ENCODE measurements around the gene LRRN2.

DNA sequence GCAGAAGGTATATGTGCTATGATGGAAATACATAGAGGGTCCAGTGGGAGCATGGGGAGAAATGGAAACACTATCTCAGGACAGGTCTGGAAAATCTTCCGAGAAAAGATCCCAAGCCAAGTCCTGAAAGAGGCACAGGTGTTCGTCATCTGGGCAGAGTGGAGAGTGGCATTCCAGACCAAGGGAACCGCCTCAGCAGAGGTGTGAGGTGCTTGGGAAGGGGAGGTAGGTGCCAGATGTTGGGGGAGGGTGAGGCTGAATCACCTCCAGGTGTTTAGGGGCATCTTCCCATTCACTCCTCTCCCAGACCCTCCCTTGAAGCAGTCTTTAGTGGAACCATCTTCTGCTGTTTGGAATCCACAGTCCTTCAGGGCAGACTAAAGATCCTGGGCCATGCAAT, 23.5 kb upstream of the LRRN2 start:
- TF ChIP-seq, protein P1, sequence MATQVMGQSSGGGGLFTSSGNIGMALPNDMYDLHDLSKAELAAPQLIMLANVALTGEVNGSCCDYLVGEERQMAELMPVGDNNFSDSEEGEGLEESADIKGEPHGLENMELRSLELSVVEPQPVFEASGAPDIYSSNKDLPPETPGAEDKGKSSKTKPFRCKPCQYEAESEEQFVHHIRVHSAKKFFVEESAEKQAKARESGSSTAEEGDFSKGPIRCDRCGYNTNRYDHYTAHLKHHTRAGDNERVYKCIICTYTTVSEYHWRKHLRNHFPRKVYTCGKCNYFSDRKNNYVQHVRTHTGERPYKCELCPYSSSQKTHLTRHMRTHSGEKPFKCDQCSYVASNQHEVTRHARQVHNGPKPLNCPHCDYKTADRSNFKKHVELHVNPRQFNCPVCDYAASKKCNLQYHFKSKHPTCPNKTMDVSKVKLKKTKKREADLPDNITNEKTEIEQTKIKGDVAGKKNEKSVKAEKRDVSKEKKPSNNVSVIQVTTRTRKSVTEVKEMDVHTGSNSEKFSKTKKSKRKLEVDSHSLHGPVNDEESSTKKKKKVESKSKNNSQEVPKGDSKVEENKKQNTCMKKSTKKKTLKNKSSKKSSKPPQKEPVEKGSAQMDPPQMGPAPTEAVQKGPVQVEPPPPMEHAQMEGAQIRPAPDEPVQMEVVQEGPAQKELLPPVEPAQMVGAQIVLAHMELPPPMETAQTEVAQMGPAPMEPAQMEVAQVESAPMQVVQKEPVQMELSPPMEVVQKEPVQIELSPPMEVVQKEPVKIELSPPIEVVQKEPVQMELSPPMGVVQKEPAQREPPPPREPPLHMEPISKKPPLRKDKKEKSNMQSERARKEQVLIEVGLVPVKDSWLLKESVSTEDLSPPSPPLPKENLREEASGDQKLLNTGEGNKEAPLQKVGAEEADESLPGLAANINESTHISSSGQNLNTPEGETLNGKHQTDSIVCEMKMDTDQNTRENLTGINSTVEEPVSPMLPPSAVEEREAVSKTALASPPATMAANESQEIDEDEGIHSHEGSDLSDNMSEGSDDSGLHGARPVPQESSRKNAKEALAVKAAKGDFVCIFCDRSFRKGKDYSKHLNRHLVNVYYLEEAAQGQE (IDR thresholded peaks at IDR 0.05; ENCODE audit: borderline replicate concordance): no peak
- TF ChIP-seq EP300 (conservative IDR thresholded peaks at IDR 0.05; ENCODE audit: poor library complexity, severe bottlenecking) (no peak), EZH2 (IDR thresholded peaks at IDR 0.05; ENCODE audit: borderline replicate concordance, insufficient read depth, low read length, poor library complexity, severe bottlenecking) (no peak)
- TF ChIP-seq, protein P2, sequence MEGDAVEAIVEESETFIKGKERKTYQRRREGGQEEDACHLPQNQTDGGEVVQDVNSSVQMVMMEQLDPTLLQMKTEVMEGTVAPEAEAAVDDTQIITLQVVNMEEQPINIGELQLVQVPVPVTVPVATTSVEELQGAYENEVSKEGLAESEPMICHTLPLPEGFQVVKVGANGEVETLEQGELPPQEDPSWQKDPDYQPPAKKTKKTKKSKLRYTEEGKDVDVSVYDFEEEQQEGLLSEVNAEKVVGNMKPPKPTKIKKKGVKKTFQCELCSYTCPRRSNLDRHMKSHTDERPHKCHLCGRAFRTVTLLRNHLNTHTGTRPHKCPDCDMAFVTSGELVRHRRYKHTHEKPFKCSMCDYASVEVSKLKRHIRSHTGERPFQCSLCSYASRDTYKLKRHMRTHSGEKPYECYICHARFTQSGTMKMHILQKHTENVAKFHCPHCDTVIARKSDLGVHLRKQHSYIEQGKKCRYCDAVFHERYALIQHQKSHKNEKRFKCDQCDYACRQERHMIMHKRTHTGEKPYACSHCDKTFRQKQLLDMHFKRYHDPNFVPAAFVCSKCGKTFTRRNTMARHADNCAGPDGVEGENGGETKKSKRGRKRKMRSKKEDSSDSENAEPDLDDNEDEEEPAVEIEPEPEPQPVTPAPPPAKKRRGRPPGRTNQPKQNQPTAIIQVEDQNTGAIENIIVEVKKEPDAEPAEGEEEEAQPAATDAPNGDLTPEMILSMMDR (IDR thresholded peaks at IDR 0.05; ENCODE audit: poor library complexity, severe bottlenecking): no peak
